ENCODE data around the gene TRERF1.

DNA sequence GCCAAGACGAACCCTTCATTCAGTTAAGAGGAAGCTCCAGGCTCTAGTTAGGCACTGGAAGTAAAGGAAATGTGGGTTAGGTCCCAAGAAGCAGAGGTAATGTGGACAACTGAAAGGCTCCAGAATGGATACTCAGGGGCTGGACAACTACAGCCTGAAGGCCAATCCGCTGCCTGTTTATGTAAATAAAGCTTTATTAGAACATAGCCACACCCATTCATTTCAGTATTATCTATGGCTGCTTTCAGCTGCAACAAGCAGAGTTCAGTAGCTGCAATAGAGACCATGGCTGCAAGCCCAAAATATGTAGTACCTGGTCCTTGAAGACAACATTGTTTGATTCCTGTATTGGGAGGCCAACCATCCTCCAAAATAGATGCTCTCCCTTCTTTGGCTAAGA is 133.2 kb downstream of the TRERF1 start:
- TF ChIP-seq, protein P1, sequence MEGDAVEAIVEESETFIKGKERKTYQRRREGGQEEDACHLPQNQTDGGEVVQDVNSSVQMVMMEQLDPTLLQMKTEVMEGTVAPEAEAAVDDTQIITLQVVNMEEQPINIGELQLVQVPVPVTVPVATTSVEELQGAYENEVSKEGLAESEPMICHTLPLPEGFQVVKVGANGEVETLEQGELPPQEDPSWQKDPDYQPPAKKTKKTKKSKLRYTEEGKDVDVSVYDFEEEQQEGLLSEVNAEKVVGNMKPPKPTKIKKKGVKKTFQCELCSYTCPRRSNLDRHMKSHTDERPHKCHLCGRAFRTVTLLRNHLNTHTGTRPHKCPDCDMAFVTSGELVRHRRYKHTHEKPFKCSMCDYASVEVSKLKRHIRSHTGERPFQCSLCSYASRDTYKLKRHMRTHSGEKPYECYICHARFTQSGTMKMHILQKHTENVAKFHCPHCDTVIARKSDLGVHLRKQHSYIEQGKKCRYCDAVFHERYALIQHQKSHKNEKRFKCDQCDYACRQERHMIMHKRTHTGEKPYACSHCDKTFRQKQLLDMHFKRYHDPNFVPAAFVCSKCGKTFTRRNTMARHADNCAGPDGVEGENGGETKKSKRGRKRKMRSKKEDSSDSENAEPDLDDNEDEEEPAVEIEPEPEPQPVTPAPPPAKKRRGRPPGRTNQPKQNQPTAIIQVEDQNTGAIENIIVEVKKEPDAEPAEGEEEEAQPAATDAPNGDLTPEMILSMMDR (conservative IDR thresholded peaks at IDR 0.05; ENCODE audit: low read depth, low read length), result no peak
- no peak for TF ChIP-seq POLR2A (IDR thresholded peaks at IDR 0.05; ENCODE audit: low read depth, low read length)
- TF ChIP-seq, protein P2, sequence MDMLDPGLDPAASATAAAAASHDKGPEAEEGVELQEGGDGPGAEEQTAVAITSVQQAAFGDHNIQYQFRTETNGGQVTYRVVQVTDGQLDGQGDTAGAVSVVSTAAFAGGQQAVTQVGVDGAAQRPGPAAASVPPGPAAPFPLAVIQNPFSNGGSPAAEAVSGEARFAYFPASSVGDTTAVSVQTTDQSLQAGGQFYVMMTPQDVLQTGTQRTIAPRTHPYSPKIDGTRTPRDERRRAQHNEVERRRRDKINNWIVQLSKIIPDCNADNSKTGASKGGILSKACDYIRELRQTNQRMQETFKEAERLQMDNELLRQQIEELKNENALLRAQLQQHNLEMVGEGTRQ (IDR thresholded peaks at IDR 0.05; ENCODE audit: low read depth, low read length), result no peak
- no peak for TF ChIP-seq CHD1 (IDR thresholded peaks at IDR 0.05; ENCODE audit: low read depth, low read length)
- no peak for TF ChIP-seq NFE2L2 (IDR thresholded peaks at IDR 0.05; ENCODE audit: low read depth, low read length)
- no peak for TF ChIP-seq RAD21 (IDR thresholded peaks at IDR 0.05; ENCODE audit: low read length)
- TF ChIP-seq, protein P3, sequence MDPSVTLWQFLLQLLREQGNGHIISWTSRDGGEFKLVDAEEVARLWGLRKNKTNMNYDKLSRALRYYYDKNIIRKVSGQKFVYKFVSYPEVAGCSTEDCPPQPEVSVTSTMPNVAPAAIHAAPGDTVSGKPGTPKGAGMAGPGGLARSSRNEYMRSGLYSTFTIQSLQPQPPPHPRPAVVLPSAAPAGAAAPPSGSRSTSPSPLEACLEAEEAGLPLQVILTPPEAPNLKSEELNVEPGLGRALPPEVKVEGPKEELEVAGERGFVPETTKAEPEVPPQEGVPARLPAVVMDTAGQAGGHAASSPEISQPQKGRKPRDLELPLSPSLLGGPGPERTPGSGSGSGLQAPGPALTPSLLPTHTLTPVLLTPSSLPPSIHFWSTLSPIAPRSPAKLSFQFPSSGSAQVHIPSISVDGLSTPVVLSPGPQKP (IDR thresholded peaks at IDR 0.05; ENCODE audit: borderline replicate concordance, low read depth, low read length), result no peak
- no peak for TF ChIP-seq MAZ (IDR thresholded peaks at IDR 0.05; ENCODE audit: borderline replicate concordance, low read depth, low read length)
- no peak for TF ChIP-seq FOS (IDR thresholded peaks at IDR 0.05; ENCODE audit: low read depth, low read length)
- TF ChIP-seq RFX5 (IDR thresholded peaks at IDR 0.05; ENCODE audit: low read depth, low read length), result no peak
- TF ChIP-seq RCOR1 (IDR thresholded peaks at IDR 0.05; ENCODE audit: insufficient replicate concordance, low read length), result no peak
- TF ChIP-seq SMC3 (IDR thresholded peaks at IDR 0.05; ENCODE audit: low read depth, low read length), result no peak

All from IMR-90 (cell line).